SK-N-SH (cell line): ENCODE results near the gene LRMDA. TPM values are rescaled to one million over a fixed set of nuclear protein-coding genes. Genes with fewer than 3 reads are reported as not detected.

Source experiments
- CTCF ChIA-PET: fragments of 300-600, 350-600 bp; formaldehyde crosslinking; extraction: SDS; loops from one replicate; lab custom pipeline; 2021; lab: Yijun Ruan, JAX
- POLR2A ChIA-PET: fragments of 350-600 bp; sonication (Branson Sonifier 250); formaldehyde crosslinking; extraction: SDS; loops from one replicate; lab custom pipeline; 2020; ENCODE audit warnings: antibody characterized with exemption, inconsistent platforms; lab: Yijun Ruan, JAX
- DNase-seq: peaks from one replicate; pipeline ENCODE4 v3.0.0; 2012
- H2AFZ ChIP-seq: fragments of 200-600 bp; sonication (generic); 2 replicates; pipeline ENCODE4 v1.8.1; 2016; ENCODE audit warnings: antibody characterized with exemption, mild to moderate bottlenecking, low read depth
- H3F3A ChIP-seq: fragments of 200-600 bp; sonication (generic); replicated peaks from 2 replicates; pipeline ENCODE3; 2016; ENCODE audit warnings: antibody characterized with exemption, mild to moderate bottlenecking; ENCODE audit not compliant: insufficient read depth
- H3K27ac ChIP-seq, 2 experiments: fragments of 200-500 bp in 1 of 2; fragments of 200-600 bp in 1 of 2; sonication (Bioruptor generic) in 1 of 2; sonication (generic), shearing (Covaris generic) in 1 of 2; 2 replicates each; pipeline versions ENCODE4 v1.5.1 to v1.6.1; 2014 to 2016; ENCODE audit warnings: low read depth in 2 of 2, inconsistent platforms in 1 of 2, low read length in 1 of 2, mild to moderate bottlenecking in 1 of 2, mixed read lengths in 1 of 2
- H3K27me3 ChIP-seq: fragments of 200-600 bp; sonication (generic), shearing (Covaris generic); 2 replicates; pipeline ENCODE4 v1.6.1; 2016; ENCODE audit warnings: mixed run types; ENCODE audit not compliant: insufficient read depth
- H3K36me3 ChIP-seq, 2 experiments: fragments of 200-500 bp in 1 of 2; fragments of 200-600 bp in 1 of 2; sonication (Bioruptor generic) in 1 of 2; sonication (generic) in 1 of 2; replicated peaks in 1 of 2; 2 replicates each; pipeline versions ENCODE3 to v1.5.1; 2014 to 2016; ENCODE audit warnings: low read length in 1 of 2, mild to moderate bottlenecking in 1 of 2; ENCODE audit not compliant: insufficient read depth in 2 of 2, control insufficient read depth in 1 of 2
- H3K4me1 ChIP-seq, 2 experiments: fragments of 200-500 bp in 1 of 2; fragments of 200-600 bp in 1 of 2; sonication (Bioruptor generic) in 1 of 2; sonication (generic), shearing (Covaris generic) in 1 of 2; 2 replicates each; pipeline versions ENCODE4 v1.5.1 to v1.6.1; 2014 to 2016; ENCODE audit warnings: low read depth in 1 of 2, low read length in 1 of 2, mixed run types in 1 of 2; ENCODE audit not compliant: insufficient read depth in 2 of 2, control insufficient read depth in 1 of 2
- H3K4me2 ChIP-seq: fragments of 200-600 bp; sonication (generic), shearing (Covaris generic); 2 replicates; pipeline ENCODE4 v1.6.1; 2017; ENCODE audit warnings: mixed run types
- H3K4me3 ChIP-seq, 2 experiments: fragments of 200-500 bp in 1 of 2; fragments of 200-600 bp in 1 of 2; sonication (Bioruptor generic) in 1 of 2; sonication (generic), shearing (Covaris generic) in 1 of 2; 2 replicates each; pipeline versions ENCODE4 v1.5.1 to v1.8.1; 2014 to 2016; ENCODE audit warnings: low read depth in 2 of 2, inconsistent platforms in 1 of 2, low read length in 1 of 2, mild to moderate bottlenecking in 1 of 2, mixed read lengths in 1 of 2, moderate library complexity in 1 of 2
- H3K79me2 ChIP-seq: fragments of 200-600 bp; sonication (generic); 2 replicates; pipeline ENCODE4 v1.8.1; 2017; ENCODE audit warnings: mild to moderate bottlenecking; ENCODE audit not compliant: insufficient read depth
- H3K9ac ChIP-seq: fragments of 200-600 bp; sonication (generic); 2 replicates; pipeline ENCODE4 v1.6.1; 2017; ENCODE audit warnings: mixed run types
- H3K9me2 ChIP-seq: fragments of 200-600 bp; sonication (generic); 2 replicates; pipeline ENCODE4 v1.6.1; 2017; ENCODE audit warnings: mixed run types
- H3K9me3 ChIP-seq: fragments of 200-600 bp; sonication (generic); 2 replicates; pipeline ENCODE4 v1.6.1; 2017; ENCODE audit warnings: mixed run types, mild to moderate bottlenecking, moderate library complexity
- H4K20me1 ChIP-seq: fragments of 200-600 bp; sonication (generic); 2 replicates; pipeline ENCODE4 v1.6.1; 2017; ENCODE audit warnings: mild to moderate bottlenecking, mixed run types; ENCODE audit not compliant: insufficient read depth
- FOSL2 ChIP-seq: IDR thresholded peaks from 2 replicates; pipeline ENCODE4 v1.4.0; 2012; ENCODE audit warnings: low read depth, mild to moderate bottlenecking, moderate library complexity, borderline replicate concordance
- FOXM1 ChIP-seq: IDR thresholded peaks from 2 replicates; pipeline ENCODE4 v1.4.0; 2012; ENCODE audit warnings: low read depth, mild to moderate bottlenecking
- GABPA ChIP-seq: IDR thresholded peaks from 2 replicates; pipeline ENCODE4 v1.4.0; 2012; ENCODE audit warnings: low read depth, mild to moderate bottlenecking
- IRF3 ChIP-seq: fragments of 150-350 bp; IDR thresholded peaks from 2 replicates; pipeline ENCODE4 v1.6.1; 2016; ENCODE audit warnings: mild to moderate bottlenecking, low read depth, low read length
- JUND ChIP-seq: IDR thresholded peaks from 2 replicates; pipeline ENCODE4 v1.4.0; 2012
- RAD21 ChIP-seq: IDR thresholded peaks from 2 replicates; pipeline ENCODE4 v1.6.1; 2012; ENCODE audit warnings: mild to moderate bottlenecking, low read length
- RXRA ChIP-seq: IDR thresholded peaks from 2 replicates; pipeline ENCODE4 v1.4.0; 2012; ENCODE audit warnings: low read depth, mild to moderate bottlenecking, borderline replicate concordance
- SMC3 ChIP-seq: IDR thresholded peaks from 2 replicates; pipeline ENCODE4 v1.6.1; 2012; ENCODE audit warnings: low read depth, low read length, improper control_type of control experiment
- TAF1 ChIP-seq: IDR thresholded peaks from 2 replicates; pipeline ENCODE4 v1.6.1; 2012; ENCODE audit warnings: low read depth, mild to moderate bottlenecking, low read length, moderate library complexity, borderline replicate concordance
- USF1 ChIP-seq: IDR thresholded peaks from 2 replicates; pipeline ENCODE4 v1.4.0; 2012; ENCODE audit warnings: low read depth, borderline replicate concordance
- USF2 ChIP-seq: fragments of 150-350 bp; IDR thresholded peaks from 2 replicates; pipeline ENCODE4 v1.6.1; 2017; ENCODE audit warnings: antibody characterized with exemption, low read length, low read depth, borderline replicate concordance
- WGBS: methylation state at CpG from one replicate; pipeline ENCODE4 v1.1.6; 2017; ENCODE audit warnings: low lambda C conversion rate; 5-methylcytosine and 5-hydroxymethylcytosine counted together
- polyA plus RNA-seq, 3 experiments: library from polyadenylated mRNA; depleted of rRNA; stranded (reverse); fragments of >200 nt; gene quantifications; 2 replicates each; pipeline ENCODE4 v1.2.3, GENCODE V29; 2012

LRMDA gene
- polyA plus RNA-seq, 1 of the 3 experiments (the other 2 are of a cell fraction) = 0.95 TPM

GRCh38 chr10:76399226-76399625 is 967.8 kb downstream of the LRMDA start:
- 80% methylated on average over 4 of the region's 4 CpGs for WGBS
- H3K36me3 ChIP-seq = no peaks in the 10 kb centered on the region
- H3K9ac ChIP-seq = no peak overlapping the region
- DNase-seq = no peak
- H3K27me3 ChIP-seq = no peaks in the 10 kb centered on the region
- POLR2A ChIA-PET = no interaction called here
- TF ChIP-seq RXRA = no peak
- TF ChIP-seq, all 33 proteins: peak for 0
- Histone ChIP-seq H3K9me3 (no peaks in the 10 kb centered on the region), H4K20me1 (no peaks in the 10 kb centered on the region), H3K79me2 (no peaks in the 10 kb centered on the region), H3K4me1 (peaks cover 7 to 15% of the 10 kb centered on the region in 2 experiments; a peak in 3 of 4 replicates), H3K27ac (no peak overlapping the region), H3F3A (no peaks in the 10 kb centered on the region), H3K9me2 (no peaks in the 10 kb centered on the region), H3K4me2 (no peak overlapping the region), H2AFZ (no peak overlapping the region), H3K4me3 (no peak overlapping the region)
- CTCF ChIA-PET = no interaction called here

GRCh38 chr10:76401006-76401405 is 969.6 kb downstream of the LRMDA start:
- Histone ChIP-seq H3F3A (no peaks in the 10 kb centered on the region), H3K79me2 (no peaks in the 10 kb centered on the region), H3K9ac (no peak overlapping the region), H3K4me2 (no peak overlapping the region), H3K4me3 (no peak overlapping the region), H2AFZ (no peak overlapping the region), H3K9me3 (no peaks in the 10 kb centered on the region), H3K9me2 (no peaks in the 10 kb centered on the region), H3K36me3 (no peaks in the 10 kb centered on the region), H3K4me1 (peaks cover 7 to 15% of the 10 kb centered on the region in 2 experiments; a peak in 3 of 4 replicates), H3K27me3 (no peaks in the 10 kb centered on the region), H3K27ac (no peak overlapping the region), H4K20me1 (no peaks in the 10 kb centered on the region)
- WGBS = 64% methylated on average over 3 of the region's 3 CpGs
- TF ChIP-seq USF1 = no peak
- no peak for TF ChIP-seq RAD21
- no peak for TF ChIP-seq GABPA
- no peak for TF ChIP-seq SMC3
- TF ChIP-seq FOSL2 = no peak
- TF ChIP-seq USF2 = no peak
- TF ChIP-seq JUND = no peak
- no peak for TF ChIP-seq TAF1
- no peak for TF ChIP-seq IRF3
- no peak for TF ChIP-seq FOXM1
- no peak for DNase-seq
- ChIA-PET POLR2A (no interaction called here), CTCF (interaction anchor here (0.6 kb wide), 1 partner anchor 134 kb away, joined by 3 read pairs; no protein-coding TSS in a partner anchor)
